Stimulated activated CD4-positive, alpha-beta T cell treated with anti-CD3 and anti-CD28 coated beads, Interleukin-12 subunit alpha, Interleukin-12 subunit beta, amount 100 ng/mL, for 24 hours (primary cell): Measurements from ENCODE around the gene OLFML2A.
"Not testable (repeated sequence)": the region's sequence is repeated elsewhere in the genome, so short reads cannot be mapped to it uniquely, and the experiment has no call there.

Source experiments
- DNase-seq, 2 experiments: peaks; one replicate each; pipeline ENCODE4 v3.0.0-alpha.2; 2020; ENCODE audit warnings: low read depth in 2 of 2

The OLFML2A gene

GRCh38 chr9:124776954-124777648 is at the start of gene OLFML2A:
OLFML2A (plus strand) TSS chr9:124777133; CDS start chr9:124777271, 138 bp downstream.
- peak in 1 of 2 experiments; percentile 3 for DNase-seq

- DNase-seq, result no peak
These were observed 46.2 kb upstream of the OLFML2A start for GRCh38 chr9:124730772-124731171.

- DNase-seq, result no peak
These were observed 42.8 kb upstream of the OLFML2A start for GRCh38 chr9:124733964-124734740.

- not testable (repeated sequence) for DNase-seq
These were observed 42.2 kb upstream of the OLFML2A start for GRCh38 chr9:124734741-124735083.

GRCh38 chr9:124735121-124735520 is 41.8 kb upstream of the OLFML2A start:
- no peak for DNase-seq

- not testable (repeated sequence) for DNase-seq
These were observed 38.9 kb upstream of the OLFML2A start for GRCh38 chr9:124738075-124738474.

- DNase-seq, result no peak
These were observed 37.6 kb upstream of the OLFML2A start for GRCh38 chr9:124739360-124739759.

GRCh38 chr9:124741149-124741548 is 35.8 kb upstream of the OLFML2A start:
- no peak for DNase-seq

- DNase-seq, result no peak
These were observed 35.3 kb upstream of the OLFML2A start for GRCh38 chr9:124741662-124742061.

- no peak for DNase-seq
These were observed 34.0 kb upstream of the OLFML2A start for GRCh38 chr9:124742940-124743339.

GRCh38 chr9:124743686-124744348 is 33.1 kb upstream of the OLFML2A start:
- no peak for DNase-seq

- no peak for DNase-seq
These were observed 29.9 kb upstream of the OLFML2A start for GRCh38 chr9:124747065-124747464.

GRCh38 chr9:124749284-124749683 is 27.6 kb upstream of the OLFML2A start:
- no peak for DNase-seq

GRCh38 chr9:124749781-124750180 is 27.2 kb upstream of the OLFML2A start:
- no peak for DNase-seq

GRCh38 chr9:124752967-124753366 is 24.0 kb upstream of the OLFML2A start:
- no peak for DNase-seq

- no peak for DNase-seq
These were observed 22.6 kb upstream of the OLFML2A start for GRCh38 chr9:124754289-124754688.

GRCh38 chr9:124755061-124755460 is 21.9 kb upstream of the OLFML2A start:
- no peak for DNase-seq

GRCh38 chr9:124756011-124756410 is 20.9 kb upstream of the OLFML2A start:
- DNase-seq, result no peak

- no peak for DNase-seq
These were observed 19.3 kb upstream of the OLFML2A start for GRCh38 chr9:124757616-124758015.

GRCh38 chr9:124758061-124758460 is 18.9 kb upstream of the OLFML2A start:
- DNase-seq, result no peak

GRCh38 chr9:124758691-124759090 is 18.2 kb upstream of the OLFML2A start:
- DNase-seq, result no peak

GRCh38 chr9:124759327-124759726 is 17.6 kb upstream of the OLFML2A start:
- no peak for DNase-seq

GRCh38 chr9:124760719-124761118 is 16.2 kb upstream of the OLFML2A start:
- DNase-seq, result no peak
